ENCODE measurements around the gene IGSF9B. TPM values are rescaled to one million over a fixed set of nuclear protein-coding genes. Genes with fewer than 3 reads are reported as not detected.

Gene IGSF9B
- total and polyA plus RNA-seq, 4 donors: 0.07 to 0.33 (median 0.09) TPM; not detected in 1

- no peak for DNase-seq (ENCODE audit: low spot score)
- no peak overlapping the region for H3K4me3 ChIP-seq (ENCODE audit: low read depth in 1 of 3, low read length in 3 of 3)
- no peak for TF ChIP-seq JUND (IDR thresholded peaks at IDR 0.05)
- no peak for TF ChIP-seq ATF3 (IDR thresholded peaks at IDR 0.05)
- no peak for TF ChIP-seq HNF4A (conservative IDR thresholded peaks at IDR 0.05)
- TF ChIP-seq RAD21 (IDR thresholded peaks at IDR 0.05): no peak
- no peak for TF ChIP-seq CTCF (IDR thresholded peaks at IDR 0.05; ENCODE audit: low read depth, low read length, missing input control)
- TF ChIP-seq FOXA2 (IDR thresholded peaks at IDR 0.05): no peak
- no peak for TF ChIP-seq SP1 (IDR thresholded peaks at IDR 0.05)
- no peak for TF ChIP-seq YY1 (IDR thresholded peaks at IDR 0.05)
- no peak for TF ChIP-seq MAX (IDR thresholded peaks at IDR 0.05)
- no peak for TF ChIP-seq ZBTB33 (IDR thresholded peaks at IDR 0.05)
- TF ChIP-seq GABPA (IDR thresholded peaks at IDR 0.05 in 1 of 2, conservative IDR thresholded peaks at IDR 0.05 in 1 of 2): no peak
- TF ChIP-seq REST (IDR thresholded peaks at IDR 0.05): no peak
- no peak for TF ChIP-seq NR2F2 (IDR thresholded peaks at IDR 0.05)
- no peak for TF ChIP-seq HNF4G (IDR thresholded peaks at IDR 0.05)
- no peak for TF ChIP-seq RXRA (IDR thresholded peaks at IDR 0.05)
- TF ChIP-seq FOXA1 (IDR thresholded peaks at IDR 0.05): no peak
- TF ChIP-seq TAF1 (conservative IDR thresholded peaks at IDR 0.05): no peak
- no peaks in the 10 kb centered on the region for H3K27me3 ChIP-seq (ENCODE audit: control insufficient read depth in 4 of 4, insufficient read depth in 4 of 4, low read length in 3 of 4)
- no peak overlapping the region for H3K9ac ChIP-seq (ENCODE audit: low read depth in 1 of 2, low read length in 2 of 2)
- 62% methylated on average over 11 of the region's 11 CpGs for WGBS
- H3K9me3 ChIP-seq (ENCODE audit: control insufficient read depth in 4 of 4, low read length in 3 of 4): peaks cover 0 to 4% (median 0%) of the 10 kb centered on the region in 4 donors
- H3K36me3 ChIP-seq (ENCODE audit: control insufficient read depth in 4 of 4, insufficient read depth in 3 of 4, low read depth in 1 of 4, low read length in 3 of 4): no peaks in the 10 kb centered on the region
- H3K4me1 ChIP-seq (ENCODE audit: control insufficient read depth in 4 of 4, insufficient read depth in 4 of 4, low read length in 3 of 4): no peaks in the 10 kb centered on the region
- no peak overlapping the region for H3K27ac ChIP-seq (ENCODE audit: low read depth in 1 of 2, low read length in 2 of 2)
Observed at GRCh38 chr11:133999355-133999754, 42.6 kb upstream of the IGSF9B start.

GRCh38 chr11:133997554-133997953 is 40.8 kb upstream of the IGSF9B start:
- Histone ChIP-seq H3K9me3 (ENCODE audit: control insufficient read depth in 4 of 4, low read length in 3 of 4) (peaks cover 0 to 4% (median 0%) of the 10 kb centered on the region in 4 donors), H3K27me3 (ENCODE audit: control insufficient read depth in 4 of 4, insufficient read depth in 4 of 4, low read length in 3 of 4) (no peaks in the 10 kb centered on the region), H3K27ac (ENCODE audit: low read depth in 1 of 2, low read length in 2 of 2) (no peak overlapping the region), H3K36me3 (ENCODE audit: control insufficient read depth in 4 of 4, insufficient read depth in 3 of 4, low read depth in 1 of 4, low read length in 3 of 4) (no peaks in the 10 kb centered on the region), H3K4me1 (ENCODE audit: control insufficient read depth in 4 of 4, insufficient read depth in 4 of 4, low read length in 3 of 4) (no peaks in the 10 kb centered on the region), H3K9ac (ENCODE audit: low read depth in 1 of 2, low read length in 2 of 2) (no peak overlapping the region), H3K4me3 (ENCODE audit: low read depth in 1 of 3, low read length in 3 of 3) (no peak overlapping the region)
- TF ChIP-seq NR2F2 (IDR thresholded peaks at IDR 0.05) (peak; percentile 70), HNF4A (conservative IDR thresholded peaks at IDR 0.05) (no peak), MAX (IDR thresholded peaks at IDR 0.05) (no peak)
- DNase-seq (ENCODE audit: low spot score): no peak
- WGBS: 69% methylated on average over 5 of the region's 5 CpGs

All from liver (tissue), 9 donors.